GM21737 (cell line): Measurements from ENCODE around the gene POLR1A.

Source experiments
- ATAC-seq: cut with Tn5 transposase; IDR thresholded peaks from one replicate; pipeline ENCODE4 v1.9.1; 2021; ENCODE audit warnings: mild to moderate bottlenecking, moderate library complexity; ENCODE audit not compliant: unreplicated experiment

The POLR1A gene

GRCh38 chr2:86065512-86065911, 40.2 kb downstream of the POLR1A start:
- ATAC-seq: no peak

DNA sequence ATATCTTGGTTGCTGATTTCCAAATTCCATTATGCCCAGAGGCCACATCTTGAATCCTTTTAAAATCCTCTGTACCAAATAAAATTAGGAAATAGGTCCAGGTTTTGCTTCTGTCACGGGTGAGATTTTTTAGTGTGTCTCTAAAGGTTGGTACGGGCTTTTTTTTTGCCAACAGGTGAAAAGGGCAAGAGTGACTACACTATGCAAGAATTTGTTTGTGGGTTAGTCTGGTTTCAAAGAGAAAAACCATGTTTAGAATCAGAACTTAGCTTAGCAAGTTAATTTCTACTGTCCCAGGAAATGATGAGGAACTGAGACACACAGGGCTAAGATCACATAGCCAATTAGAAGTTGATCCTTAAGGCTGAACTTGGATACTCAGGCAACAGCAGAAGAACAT, 41.7 kb downstream of the POLR1A start:
- no peak for ATAC-seq

DNA sequence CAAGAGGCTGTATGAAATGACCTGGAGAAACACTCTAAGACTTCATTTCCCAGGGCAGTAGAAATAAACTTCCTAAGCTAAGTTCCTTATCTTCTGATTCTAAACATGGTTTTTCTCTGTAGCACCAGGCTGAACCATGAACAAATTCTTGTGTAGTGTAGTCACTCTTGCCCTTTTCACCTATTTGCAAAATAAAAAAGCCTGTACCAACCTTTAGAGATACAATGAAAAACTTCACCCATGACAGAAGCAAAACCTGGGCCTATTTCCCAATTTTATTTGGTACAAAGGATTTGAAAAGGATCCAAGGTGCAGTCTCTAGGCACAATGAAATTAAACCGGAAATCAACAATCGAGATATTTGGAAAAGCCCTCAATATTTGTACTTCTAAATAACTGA, 43.6 kb downstream of the POLR1A start:
- ATAC-seq: no peak

- no peak for ATAC-seq
These were observed 48.9 kb downstream of the POLR1A start for GRCh38 chr2:86056590-86057331.

DNA sequence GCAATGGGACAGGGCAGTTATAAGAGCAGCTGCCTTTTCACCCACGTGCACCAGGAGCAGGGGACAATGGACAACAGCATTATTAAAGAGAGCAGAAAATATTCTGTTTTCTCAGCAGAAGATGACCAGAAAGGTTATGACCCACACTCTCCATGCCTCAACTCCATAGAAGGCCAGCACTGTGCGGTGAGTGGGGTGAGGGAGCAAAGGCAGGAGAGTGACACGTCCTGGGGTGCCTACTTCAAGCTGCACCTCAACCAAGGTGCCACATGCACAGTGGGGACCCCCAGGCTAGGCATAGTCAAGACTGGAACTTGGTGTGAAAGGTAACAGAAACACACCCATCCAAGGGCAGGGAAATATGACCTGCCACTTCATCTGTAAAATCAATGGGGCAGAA, 50.4 kb downstream of the POLR1A start:
- no peak for ATAC-seq

GRCh38 chr2:86054535-86055082, 51.1 kb downstream of the POLR1A start:
- ATAC-seq: no peak

GRCh38 chr2:86053166-86053565, 52.5 kb downstream of the POLR1A start:
- no peak for ATAC-seq

GRCh38 chr2:86052676-86053075, 53.0 kb downstream of the POLR1A start:
- no peak for ATAC-seq

- no peak for ATAC-seq
These were observed 53.4 kb downstream of the POLR1A start for GRCh38 chr2:86052265-86052664.

DNA sequence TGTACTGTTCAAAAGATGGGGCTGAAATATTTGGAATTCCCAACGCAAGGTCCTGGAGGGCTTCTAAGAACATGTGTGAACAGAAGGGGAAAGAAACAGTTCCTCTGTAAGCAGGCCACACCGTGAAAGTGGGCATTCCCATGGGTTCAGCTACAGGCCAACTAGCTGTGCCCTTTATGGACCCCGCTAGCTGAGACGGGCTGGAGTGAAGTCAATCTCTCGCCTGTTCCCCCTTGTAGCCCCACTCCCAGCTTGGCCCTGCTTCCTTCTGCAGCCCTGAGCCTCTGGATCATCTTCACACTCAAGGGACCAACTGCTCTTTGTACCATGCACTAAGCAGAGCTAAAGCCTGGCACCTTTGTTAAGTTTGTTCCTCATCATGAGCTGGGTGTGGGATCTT, 55.4 kb downstream of the POLR1A start:
- no peak for ATAC-seq

DNA sequence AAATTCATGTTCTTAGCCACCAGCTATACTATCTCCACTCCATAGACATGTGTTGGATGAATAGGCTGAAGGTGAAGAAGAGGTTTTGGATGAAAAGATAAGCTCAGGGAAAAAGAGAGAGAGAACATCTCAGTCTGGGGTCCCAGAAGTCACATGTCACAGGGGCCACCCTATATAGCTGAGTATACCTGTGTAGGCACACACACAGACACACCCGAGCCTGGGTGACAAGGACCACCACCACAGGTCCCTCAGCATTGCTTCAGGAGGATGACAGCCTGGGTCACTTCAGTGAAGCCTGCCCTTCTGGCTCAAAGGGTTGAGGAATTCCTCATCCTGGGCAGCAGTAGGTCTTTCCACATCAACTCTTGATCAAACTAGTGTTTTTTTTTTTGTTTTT, 56.2 kb downstream of the POLR1A start:
- ATAC-seq: no peak

DNA sequence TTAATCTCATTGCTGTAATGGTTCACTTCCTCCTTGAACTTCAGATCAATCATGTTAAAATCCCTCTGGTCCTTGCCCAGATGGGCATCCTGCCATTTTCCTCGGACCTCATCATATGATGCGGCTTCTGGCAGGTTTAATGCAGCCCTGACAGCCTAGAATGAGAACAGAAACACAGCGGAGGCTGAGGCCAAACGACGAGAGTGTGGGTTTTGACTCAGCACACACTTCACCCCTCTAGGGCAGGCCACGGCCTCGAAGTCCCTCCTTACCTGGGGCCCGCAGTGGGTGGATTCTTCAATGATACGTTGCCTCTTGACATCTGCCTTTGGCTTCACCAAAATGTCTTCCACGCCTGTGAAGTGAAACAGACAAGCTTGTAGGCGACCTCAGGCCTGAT, 56.8 kb downstream of the POLR1A start:
- ATAC-seq: no peak

DNA sequence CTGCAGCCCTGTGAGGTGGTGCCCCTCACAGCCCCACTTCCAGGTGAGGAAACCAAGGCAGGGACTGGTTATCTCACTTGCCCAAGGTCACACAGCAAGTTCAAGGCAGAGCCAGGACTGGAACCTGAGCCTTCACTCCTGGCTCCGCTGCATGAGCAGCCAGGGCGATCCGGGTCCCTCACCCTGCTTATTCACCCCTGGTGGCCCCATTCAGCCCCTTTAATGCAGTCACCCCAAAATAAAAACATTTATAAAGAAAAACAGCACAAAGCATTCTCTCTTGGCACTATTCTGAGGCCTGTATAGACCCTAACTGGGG, 57.3 kb downstream of the POLR1A start:
- no peak for ATAC-seq

GRCh38 chr2:86047575-86048382, 57.9 kb downstream of the POLR1A start:
- no peak for ATAC-seq

DNA sequence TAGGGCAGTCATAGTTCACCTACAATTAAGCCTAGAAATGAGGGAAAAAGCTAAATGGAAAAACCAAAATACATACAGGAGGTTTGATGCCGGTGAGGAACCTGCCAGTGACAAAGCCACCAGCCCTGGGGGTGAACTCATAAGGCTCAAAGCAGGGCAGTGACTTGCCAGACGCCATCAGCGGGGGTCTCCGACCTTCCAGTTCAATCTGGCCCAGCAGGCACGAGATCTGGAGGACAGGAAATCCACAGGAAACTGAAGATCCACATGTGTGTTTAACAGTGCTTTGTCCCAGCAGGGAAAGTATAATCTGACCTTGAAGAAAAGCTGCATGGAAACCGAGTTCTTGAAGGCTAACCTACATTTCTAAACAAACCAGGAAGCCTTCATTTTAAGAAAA, 60.1 kb downstream of the POLR1A start:
- ATAC-seq: no peak

GRCh38 chr2:86044614-86045013, 61.1 kb downstream of the POLR1A start:
- ATAC-seq: no peak

DNA sequence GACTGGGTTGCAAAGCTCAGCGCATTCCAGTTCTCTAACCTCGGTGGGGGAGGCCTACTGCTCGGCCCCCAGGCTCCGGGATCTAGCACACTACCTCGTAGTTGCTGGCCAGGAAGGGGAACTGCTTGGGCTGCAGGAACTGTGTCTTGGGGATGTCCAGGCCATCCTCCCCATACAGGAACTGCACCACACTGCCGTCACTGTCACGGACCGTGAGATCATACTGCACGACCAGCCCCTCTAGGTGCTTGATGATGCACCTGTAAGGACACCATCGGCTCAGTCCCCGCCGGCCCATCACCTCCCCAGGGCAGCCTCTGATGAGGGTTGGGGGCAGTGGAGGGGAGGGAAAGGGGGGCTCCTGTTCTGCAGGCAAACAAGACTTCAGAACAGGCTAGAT, 61.6 kb downstream of the POLR1A start:
- no peak for ATAC-seq

DNA sequence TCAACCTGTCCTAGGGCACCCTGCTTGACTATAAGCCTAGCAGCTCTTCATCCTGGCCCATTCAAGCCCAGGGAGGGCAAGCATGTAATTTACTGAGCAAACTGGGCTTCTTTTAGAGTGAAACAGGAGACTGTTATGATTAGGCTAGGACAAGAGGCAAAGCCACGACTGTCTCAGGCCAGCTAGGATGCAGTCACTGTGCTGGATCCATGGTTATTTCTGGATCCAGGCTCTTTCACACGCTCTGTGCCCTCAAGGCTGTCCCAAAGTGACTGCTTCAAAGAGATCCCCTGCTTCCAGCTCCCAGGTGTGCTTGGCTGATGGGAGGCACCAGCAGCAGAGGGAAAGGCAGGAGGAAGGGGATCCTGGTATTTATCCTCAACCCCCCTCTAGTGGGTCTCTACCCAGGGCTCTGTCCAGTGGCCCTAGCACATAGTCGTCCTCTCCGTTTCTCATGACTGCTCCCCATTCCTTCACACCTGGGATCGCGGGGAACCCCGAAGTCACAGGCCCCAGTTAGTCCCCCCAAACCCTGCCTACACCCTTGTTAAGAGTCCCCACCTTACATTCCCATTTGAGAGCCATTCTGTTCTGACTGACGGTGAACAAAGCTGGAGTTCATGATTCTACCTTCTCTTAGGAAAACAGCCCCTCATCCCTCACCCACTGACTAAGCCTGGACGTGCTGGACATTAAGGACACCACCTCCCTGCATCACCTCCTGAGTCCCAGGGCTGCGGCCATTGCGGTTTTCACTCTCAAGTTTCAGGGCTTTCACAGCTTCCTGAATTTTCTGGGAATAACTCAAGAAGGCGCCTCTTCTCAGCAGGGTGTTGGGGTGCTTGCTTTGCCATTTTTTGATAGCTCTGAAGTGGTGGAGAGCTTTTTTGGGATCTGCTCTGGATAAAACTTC, 63.2 kb downstream of the POLR1A start:
- ATAC-seq: no peak

DNA sequence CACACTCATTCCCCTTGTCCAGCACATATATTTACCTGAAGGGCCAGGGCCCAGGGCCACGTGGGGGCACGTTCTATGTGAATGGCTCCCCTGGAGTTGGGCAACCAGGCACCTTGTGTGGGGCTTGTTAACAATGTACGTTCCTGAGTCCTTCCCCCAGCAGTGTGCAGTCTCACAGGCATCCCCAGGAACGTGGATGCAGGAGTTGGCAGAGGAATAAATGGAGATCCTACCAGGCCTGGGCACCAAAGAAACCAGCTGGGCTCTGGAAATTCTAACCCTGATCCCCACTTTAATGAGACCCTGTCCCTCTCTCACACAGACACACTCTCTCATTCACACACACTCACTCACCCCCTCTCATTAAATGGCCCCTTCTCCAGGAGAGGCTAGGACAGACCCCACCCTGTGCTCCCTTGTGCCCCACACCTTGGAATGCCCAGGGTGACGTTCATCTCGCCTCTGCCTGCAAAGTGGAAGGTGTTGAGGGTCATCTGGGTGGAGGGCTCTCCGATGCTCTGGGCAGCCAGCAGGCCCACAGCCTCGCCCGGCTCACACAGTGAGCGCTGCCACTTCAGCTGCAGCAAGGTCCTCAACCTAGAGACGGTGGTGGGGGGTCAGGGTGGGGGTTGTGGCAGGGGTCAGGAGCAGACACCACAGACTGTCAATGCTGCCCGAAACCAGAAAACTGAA, 65.6 kb downstream of the POLR1A start:
- ATAC-seq: no peak

- ATAC-seq: no peak
These were observed 66.3 kb downstream of the POLR1A start for GRCh38 chr2:86039178-86039962.
